NAMALWA (cell line): ENCODE data around the gene BBS12.
A peak's percentile ranks its signal among the peaks of the same experiment; 100 is the strongest.

Experiments used
- DNase-seq: peaks from one replicate; pipeline ENCODE4 v3.0.0-alpha.2; 2015; ENCODE audit warnings: low spot score

BBS12 gene

GRCh38 chr4:122732329-122733026, at the start of gene BBS12:
BBS12 (plus strand) TSS chr4:122732704; CDS start chr4:122741893, 9,189 bp downstream.
- peak; percentile 100 for DNase-seq

GRCh38 chr4:122686691-122687090, 45.8 kb upstream of the BBS12 start:
- DNase-seq, result no peak

GRCh38 chr4:122687531-122688061, 44.9 kb upstream of the BBS12 start:
- DNase-seq, result no peak

- no peak for DNase-seq
Observed at GRCh38 chr4:122688529-122689140, 43.9 kb upstream of the BBS12 start.

GRCh38 chr4:122689972-122690371, 42.5 kb upstream of the BBS12 start:
- no peak for DNase-seq

GRCh38 chr4:122691988-122692387, 40.5 kb upstream of the BBS12 start:
- DNase-seq, result no peak

- DNase-seq, result no peak
Observed at GRCh38 chr4:122692641-122693520, 39.6 kb upstream of the BBS12 start.

- no peak for DNase-seq
Observed at GRCh38 chr4:122695226-122695625, 37.3 kb upstream of the BBS12 start.

- DNase-seq, result no peak
Observed at GRCh38 chr4:122700178-122700725, 32.3 kb upstream of the BBS12 start.

- no peak for DNase-seq
Observed at GRCh38 chr4:122701061-122701460, 31.4 kb upstream of the BBS12 start.

- DNase-seq, result no peak
Observed at GRCh38 chr4:122701965-122702364, 30.5 kb upstream of the BBS12 start.

- DNase-seq, result no peak
Observed at GRCh38 chr4:122702939-122703338, 29.6 kb upstream of the BBS12 start.

GRCh38 chr4:122703868-122704267, 28.6 kb upstream of the BBS12 start:
- DNase-seq, result no peak

- DNase-seq, result no peak
Observed at GRCh38 chr4:122705009-122705408, 27.5 kb upstream of the BBS12 start.

GRCh38 chr4:122705547-122706117, 26.9 kb upstream of the BBS12 start:
- no peak for DNase-seq

- no peak for DNase-seq
Observed at GRCh38 chr4:122706511-122706910, 26.0 kb upstream of the BBS12 start.

GRCh38 chr4:122707497-122707896, 25.0 kb upstream of the BBS12 start:
- no peak for DNase-seq

- DNase-seq, result no peak
Observed at GRCh38 chr4:122709236-122709635, 23.3 kb upstream of the BBS12 start.

GRCh38 chr4:122710434-122711308, 21.8 kb upstream of the BBS12 start:
- peak; percentile 3 for DNase-seq

GRCh38 chr4:122711919-122712318, 20.6 kb upstream of the BBS12 start:
- no peak for DNase-seq

GRCh38 chr4:122712782-122713181, 19.7 kb upstream of the BBS12 start:
- no peak for DNase-seq
